Right lung (tissue), 5 donors: ENCODE results near the gene ATG9B. TPM values are rescaled to one million over a fixed set of nuclear protein-coding genes. Genes with fewer than 3 reads are reported as not detected.
"Not testable (repeated sequence)": the region's sequence is repeated elsewhere in the genome, so short reads cannot be mapped to it uniquely, and the experiment has no call there.

ENCODE experiments used
- DNase-seq, 2 donors: peaks; one replicate each; pipeline ENCODE4 v3.0.0-alpha.2; 2013
- polyA plus RNA-seq, 5 donors: library from polyadenylated mRNA; unstranded; fragments of 120-200 nt; gene quantifications; one replicate each; pipeline versions ENCODE4 v1.2.1 to v1.2.3, GENCODE V29; 2013; ENCODE audit warnings: inconsistent platforms in 1 of 5, low replicate concordance in 1 of 5; ENCODE audit not compliant: insufficient read length in 5 of 5, insufficient read depth in 1 of 5

The ATG9B gene
- polyA plus RNA-seq, 5 donors, result 1.2 to 4.8 (median 3.6) TPM

DNA sequence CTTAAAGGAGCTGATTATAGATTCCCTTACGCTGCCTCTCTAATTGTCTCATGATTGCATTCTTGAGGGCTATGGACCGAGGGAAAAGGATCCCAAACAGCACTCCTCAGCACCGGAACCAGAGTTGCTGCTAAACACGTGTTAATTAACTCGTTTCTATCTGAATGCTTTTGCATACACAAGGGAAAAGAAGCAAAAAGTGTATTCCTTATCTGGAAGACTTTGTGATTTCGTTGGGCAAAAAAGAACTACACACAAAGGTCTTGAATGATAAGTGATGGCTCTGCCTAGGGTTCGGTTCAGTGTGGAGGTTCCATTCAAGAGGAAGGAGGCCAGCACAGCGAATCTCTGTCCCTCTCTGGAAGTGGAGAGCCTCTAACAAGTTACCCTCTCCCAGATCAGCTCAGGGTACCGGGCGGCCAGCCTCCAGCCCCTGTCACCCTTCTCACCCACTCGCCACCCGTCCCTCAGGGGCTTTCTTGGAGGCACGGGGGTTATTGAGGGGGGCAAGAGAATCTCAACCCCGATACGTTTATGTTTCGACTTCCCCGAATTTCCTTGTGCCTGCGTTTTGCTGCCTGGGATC is 34.6 kb upstream of the ATG9B start:
- no peak for DNase-seq

DNA sequence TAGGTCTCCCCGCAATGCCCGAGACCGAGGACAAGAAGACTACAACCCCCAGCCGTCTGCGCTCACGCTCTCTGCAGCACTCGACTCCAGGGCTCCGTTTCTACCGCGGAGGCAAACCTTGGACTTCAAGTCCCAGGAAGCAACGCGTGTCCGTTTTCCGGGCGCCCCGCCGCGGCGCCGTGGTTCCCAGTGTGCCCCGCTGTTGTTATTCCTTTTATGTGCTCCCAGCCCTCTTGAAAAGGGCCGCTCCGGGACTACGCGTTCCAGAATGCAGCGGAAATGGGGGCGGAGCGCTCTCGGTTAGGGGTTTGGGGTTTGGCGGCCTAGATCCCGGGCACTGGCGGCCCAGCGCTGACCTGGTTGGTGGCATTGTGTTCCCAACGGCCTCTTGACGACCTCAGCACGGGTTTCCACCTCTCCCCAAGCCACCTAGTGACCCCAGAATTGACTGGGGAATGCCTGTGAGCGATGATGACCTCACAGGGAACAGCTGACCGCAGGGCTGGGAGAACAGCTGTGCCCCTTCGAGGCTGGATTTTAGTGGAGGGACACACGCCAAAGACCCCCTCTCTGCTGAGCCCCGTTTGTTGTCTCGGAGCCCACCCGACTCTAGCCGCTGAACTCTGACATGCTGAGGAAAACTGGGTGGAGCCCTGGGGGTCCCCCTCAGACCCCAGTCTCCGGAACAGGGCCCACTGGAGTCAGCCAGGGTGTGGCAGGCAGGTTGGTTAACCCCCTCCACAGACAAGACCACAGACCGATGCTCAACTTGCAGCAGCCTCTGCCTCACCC is 33.9 kb upstream of the ATG9B start:
- peak; percentile 99 for DNase-seq

DNA sequence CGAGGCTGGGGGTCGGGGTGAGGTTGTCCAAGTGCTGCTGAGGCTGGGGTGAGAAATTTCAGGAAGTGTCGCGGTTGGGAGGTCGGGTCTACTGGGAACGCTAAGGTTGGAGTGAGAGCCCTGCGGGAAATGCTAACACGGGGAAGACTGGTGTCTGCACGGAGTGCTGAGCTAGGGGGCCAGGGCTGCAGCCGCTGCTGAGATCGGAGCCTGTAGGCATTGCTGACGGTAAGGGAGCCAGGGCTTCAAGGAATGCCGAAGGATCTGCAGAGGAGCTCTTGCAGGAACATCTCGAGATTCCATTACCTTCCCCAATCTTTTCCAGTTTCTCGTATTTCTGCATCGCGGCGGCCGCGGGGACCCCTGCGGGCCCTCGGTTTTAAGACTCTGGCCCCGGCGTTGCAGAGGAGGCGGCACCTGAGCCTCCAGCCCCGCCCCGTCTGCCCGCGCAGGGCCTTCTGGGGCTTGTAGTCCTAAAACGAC is 33.3 kb upstream of the ATG9B start, which contains the start of gene CDK5:
TSS of gene CDK5 (minus strand) at position 392 of the 483 bp plus-strand sequence. CDS start at position 343, 49 bp downstream.
- no peak for DNase-seq

DNA sequence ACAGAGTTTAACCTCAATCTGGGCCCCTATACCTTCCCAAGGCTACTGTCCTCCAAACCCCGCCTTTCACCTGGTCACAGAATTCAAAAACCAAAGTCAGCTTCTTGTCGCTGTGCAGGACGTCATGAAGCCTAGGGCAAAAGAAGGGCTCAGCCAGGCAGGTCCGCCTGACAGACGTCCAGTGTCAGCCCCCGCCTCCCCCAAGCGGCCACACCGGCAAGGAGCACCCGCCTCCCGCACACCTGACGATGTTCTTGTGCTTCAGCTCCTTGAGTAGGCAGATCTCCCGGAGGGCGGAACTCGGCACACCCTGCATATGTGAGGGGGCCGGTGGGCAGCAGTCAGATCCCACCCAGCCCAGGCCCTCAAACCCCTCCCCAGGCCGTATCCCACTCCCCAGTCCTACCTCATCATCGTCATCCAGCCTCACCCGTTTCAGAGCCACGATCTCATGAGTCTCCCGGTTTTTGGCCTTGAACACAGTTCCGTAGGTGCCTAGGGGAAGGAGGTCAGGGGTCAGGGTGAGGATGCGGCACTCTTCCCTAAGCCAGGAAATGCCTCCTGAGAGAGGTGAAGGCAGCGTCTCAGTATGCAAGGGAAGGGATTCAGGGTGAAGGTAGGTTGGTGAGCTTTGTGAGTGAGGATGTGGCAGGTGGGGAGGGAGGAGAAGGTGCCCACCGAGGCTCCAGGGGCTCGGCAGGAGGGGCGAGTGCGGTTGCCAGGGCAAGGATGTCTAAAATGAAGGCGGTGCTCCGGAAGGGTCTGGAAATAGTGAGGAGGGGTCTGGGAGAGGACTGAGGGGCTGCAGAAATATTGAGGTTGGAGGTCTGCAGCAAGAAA is 32.6 kb upstream of the ATG9B start:
- DNase-seq, result no peak

DNA sequence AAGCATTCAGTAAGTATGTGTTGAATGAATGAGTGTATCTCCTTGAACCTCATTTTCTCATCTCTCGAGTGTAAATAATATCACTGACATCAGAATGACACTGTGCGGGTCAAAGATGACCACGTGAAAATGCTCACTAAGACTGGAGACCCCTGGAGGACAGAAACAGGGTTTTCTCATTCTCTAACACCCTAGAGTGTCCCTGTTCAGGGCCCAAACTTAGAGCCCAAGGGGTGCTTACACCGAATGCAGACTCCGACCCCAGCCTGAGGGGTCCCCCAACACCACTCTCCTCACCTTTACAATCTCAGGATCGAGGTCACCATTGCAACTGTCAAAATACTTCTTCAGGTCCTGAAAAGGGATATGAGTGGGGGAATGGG is 32.0 kb upstream of the ATG9B start:
- DNase-seq, result no peak

DNA sequence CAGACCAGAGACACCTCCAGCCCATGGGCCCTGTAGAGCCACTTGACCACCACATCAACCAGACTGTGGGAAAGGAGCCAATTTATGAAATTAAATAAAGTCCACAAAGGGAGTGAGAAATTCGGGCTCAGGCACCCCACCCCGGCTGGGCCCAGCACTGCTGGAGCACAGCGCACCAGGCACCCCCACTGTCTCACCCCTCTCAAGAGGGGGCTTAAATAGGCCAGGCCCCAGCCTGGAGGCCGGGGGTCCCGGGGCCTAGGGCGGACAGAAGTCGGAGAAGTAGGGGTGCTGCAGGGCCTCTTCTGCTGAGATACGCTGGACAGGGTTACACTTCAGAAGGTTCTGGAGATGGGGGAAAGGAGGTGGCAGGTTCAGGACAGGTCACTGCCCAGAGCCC is 29.5 kb upstream of the ATG9B start:
- DNase-seq, result no peak

DNA sequence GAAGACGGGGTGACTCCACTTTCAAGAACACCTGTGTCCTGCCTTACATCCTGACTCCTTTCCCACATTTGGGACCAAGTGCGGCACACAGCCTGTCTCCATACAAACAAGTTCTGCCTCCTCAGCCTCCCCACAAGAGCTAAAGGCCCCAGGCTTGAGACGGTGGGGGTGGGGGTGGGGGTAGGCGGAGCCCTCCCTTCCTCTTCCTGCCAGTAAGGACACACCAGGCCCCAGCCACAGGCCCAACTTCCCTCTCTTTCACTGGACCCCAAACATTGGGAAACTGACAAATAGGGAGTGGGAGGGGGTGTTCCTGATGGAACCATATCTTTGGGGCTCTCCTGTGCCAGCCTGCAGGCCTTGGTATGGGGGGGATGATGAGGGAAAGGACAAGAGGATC is 28.8 kb upstream of the ATG9B start:
- DNase-seq, result no peak

DNA sequence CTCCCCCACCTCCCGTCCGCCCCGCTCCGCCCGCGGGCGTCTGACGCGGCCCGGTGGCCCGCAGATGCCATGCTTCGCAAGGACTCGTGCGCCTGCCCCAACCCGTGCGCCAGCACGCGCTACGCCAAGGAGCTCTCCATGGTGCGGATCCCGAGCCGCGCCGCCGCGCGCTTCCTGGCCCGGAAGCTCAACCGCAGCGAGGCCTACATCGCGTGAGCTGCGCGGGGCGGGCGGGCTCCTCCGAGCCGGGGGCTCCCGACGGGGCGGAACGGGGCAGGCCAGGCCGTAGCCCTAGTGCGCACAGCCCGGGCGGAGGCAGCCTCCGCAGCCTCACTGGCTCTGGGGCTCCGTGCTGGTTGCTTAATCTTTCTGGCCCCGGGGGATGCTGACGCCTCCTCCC is 26.8 kb upstream of the ATG9B start:
- DNase-seq, result peak; percentile 65 to 70

DNA sequence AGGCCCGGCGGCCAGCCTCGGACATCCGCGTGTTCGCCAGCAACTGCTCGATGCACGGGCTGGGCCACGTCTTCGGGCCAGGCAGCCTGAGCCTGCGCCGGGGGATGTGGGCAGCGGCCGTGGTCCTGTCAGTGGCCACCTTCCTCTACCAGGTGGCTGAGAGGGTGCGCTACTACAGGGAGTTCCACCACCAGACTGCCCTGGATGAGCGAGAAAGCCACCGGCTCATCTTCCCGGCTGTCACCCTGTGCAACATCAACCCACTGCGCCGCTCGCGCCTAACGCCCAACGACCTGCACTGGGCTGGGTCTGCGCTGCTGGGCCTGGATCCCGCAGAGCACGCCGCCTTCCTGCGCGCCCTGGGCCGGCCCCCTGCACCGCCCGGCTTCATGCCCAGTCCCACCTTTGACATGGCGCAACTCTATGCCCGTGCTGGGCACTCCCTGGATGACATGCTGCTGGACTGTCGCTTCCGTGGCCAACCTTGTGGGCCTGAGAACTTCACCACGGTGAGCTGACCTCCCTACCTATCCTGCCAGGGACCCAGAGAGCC is 24.7 kb upstream of the ATG9B start:
- DNase-seq, result no peak

DNA sequence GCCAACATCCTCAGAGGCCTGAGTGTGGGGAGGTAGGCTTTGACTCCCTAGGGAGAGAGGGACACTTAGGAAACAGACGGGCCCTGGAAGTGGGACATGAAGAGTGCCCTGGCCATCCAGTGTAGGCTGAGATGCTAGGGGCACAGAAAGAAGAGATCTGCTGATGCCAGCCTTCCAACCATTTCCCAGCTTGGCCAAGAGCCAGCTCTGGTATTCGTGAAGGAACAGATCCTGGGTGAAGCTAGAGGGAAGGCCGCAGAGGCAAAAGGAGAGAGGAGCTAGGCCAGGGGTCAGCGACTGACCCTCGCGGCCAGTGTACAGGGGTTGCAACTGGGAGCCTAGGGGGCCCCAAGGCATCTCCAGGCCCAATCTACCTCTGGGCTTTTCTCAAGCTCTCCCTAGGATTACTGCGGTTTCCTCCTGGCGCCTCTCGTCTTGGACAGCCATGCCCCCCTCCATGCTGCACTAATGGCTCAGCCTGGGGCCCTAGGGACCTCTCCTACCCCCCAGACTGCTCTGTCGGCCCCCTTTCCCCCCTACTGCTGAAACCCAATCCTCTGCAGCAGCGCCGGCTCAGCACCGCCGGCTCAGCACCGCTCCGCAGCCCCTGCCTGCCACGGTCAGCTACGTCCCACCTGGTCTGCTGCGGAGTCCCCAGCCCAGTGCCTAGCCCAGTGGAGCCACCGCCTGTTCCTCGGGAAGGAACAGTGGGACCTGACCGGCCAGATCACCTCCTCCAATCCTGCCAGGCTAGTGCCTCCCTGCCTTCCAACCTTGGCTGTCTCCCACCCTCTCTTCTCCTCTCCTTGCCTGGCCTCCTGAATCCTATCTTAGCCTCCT is 23.9 kb upstream of the ATG9B start, which contains the start of gene ASIC3:
TSS of gene ASIC3 (plus strand) at position 556 of the 840 bp plus-strand sequence. CDS start 355 bp downstream, outside the sequence.
- DNase-seq, result no peak

DNA sequence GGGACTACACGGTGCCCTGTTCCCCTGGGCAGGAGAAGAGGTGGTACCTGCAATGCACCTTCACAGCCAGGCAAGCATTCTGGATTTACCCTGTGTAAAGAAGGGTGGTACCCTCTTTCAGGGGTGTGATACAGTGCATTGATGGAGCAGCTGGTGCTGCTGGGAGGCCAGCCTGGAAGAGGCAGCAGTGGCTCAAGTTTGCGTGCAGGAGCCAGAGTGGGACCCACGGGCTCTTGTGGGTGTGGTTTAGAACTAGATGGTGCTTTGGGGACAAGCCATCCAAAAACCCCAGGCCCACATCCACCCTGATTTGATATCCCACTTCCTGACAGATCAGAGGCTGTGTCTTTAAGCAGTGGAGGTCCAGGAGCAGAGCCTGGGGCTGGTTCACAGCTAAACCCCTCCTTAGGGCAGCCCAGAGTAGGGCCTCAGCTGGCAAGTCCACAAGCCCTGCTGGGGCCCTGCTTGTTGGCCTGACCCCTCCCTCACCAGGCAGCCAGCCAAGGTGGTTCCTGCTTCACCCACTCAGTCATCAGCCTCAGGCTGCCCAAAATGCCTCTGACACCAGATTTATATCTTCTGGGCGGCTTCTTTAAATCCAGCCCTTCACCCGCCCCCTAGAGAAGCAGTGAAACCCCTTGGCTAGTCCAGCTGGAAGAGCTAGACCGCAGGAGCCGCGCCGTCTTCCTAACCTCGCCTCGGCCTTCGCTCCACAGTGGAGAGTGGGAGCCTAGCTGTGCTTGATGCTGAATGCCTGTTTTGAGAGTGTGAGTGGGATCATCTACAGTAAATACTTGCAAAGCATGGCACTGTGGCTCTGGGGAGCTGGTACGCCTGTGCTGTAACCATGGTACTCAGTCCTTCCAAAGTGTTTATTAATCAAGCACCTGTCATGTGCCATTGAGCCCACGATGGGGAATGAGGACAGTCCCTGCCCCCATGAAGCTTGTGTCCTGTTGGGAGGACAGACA is 22.6 kb upstream of the ATG9B start:
- DNase-seq, result peak; percentile 61 to 63

DNA sequence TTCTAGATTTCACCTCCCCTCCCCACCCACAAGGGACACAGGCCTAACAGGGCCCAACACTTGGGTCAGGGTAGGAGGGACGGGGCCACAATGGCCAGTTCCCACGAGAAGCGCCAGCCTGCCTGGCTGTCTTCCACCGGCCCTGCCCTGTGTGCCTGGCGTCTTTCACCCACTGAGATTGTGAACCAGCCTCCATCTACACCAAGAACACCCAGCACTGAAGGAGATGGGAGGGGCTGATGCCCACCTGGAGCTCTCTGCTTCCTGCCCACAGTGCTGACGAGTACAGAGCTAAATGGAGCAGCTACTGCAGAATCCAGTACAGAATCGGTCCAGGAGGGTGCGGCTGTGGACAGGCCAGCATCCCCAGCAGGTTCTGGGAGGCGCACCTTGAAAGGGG is 21.7 kb upstream of the ATG9B start:
- DNase-seq, result no peak

DNA sequence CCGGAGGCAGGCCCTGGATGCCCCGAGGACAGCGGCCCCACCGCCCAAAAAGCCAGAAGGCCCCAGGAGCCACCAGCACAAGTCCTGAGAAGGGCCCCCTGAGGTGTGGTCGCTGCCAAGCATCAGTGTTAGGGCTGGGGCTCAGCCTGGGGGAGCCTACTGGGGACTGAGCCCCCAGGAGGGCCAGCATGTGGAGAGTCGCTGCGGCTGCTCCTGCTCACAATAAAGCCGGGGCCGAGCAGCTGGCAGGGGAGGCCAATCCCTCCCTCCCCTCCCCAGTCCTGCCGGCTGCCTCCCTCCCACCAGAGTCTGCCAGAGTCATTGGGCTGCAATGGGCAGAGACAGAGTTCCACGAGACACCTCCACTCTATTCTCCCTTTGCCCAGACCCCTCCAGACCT is 21.0 kb upstream of the ATG9B start:
- no peak for DNase-seq

DNA sequence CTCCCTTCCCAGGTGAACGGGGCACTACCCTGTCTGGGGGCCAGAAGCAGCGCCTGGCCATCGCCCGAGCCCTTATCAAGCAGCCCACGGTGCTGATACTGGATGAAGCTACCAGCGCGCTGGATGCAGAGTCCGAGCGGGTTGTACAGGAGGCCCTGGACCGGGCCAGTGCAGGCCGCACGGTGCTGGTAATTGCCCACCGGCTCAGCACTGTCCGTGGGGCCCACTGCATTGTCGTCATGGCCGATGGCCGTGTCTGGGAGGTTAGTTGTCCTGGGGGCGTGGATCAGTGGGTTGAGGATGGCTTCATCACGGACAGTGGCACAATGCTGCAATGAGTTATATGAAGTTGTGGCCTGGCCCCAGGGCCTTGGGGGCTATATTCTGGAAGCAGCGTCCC is 19.7 kb upstream of the ATG9B start:
- DNase-seq, result no peak

DNA sequence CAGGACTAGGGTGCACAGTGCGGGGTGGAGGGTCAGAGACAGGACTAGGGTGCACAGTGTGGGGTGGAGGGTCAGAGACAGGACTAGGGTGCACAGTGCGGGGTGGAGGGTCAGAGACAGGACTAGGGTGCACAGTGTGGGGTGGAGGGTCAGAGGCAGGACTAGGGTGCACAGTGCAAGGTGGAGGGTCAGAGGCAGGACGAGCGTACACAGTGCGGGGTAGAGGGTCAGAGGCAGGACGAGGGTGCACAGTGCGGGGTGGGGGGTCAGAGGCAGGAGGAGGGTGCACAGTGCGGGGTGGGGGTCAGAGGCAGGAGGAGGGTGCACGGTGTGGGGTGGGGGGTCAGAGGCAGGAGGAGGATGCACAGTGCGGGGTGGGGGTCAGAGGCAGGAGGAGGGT is 19.2 kb upstream of the ATG9B start:
- DNase-seq, result not testable (repeated sequence)

DNA sequence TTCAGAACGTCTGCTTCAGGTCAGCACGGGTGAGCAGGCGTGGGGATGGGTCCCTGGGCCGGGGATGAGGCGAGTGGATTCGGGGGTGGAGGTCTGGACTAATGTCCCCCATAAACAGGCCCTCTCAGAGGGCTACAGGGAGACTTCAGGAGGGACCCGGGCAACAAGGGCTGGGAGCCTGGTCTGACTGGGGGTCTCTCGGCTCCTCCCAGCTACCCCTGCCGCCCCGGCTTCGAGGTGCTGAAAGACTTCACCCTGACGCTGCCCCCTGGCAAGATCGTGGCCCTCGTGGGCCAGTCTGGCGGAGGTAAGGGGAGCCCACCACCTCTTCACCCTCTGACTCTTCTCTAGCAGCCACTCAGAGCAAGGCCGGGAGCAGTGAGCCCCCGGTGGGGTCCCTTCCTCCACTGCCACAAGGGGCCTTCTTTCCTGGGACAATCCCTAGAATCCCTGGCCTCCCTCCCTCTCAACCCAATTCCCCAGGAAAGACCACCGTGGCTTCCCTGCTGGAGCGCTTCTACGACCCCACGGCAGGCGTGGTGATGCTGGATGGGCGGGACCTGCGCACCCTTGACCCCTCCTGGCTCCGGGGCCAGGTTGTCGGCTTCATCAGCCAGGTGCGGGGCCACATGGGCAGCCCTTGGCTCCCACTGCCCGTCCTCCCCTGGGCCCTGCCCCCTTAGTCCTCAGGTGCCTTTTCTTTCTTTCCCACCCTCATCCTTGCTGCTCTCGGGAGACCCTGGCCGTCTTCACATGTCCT is 16.5 kb upstream of the ATG9B start:
- no peak for DNase-seq

DNA sequence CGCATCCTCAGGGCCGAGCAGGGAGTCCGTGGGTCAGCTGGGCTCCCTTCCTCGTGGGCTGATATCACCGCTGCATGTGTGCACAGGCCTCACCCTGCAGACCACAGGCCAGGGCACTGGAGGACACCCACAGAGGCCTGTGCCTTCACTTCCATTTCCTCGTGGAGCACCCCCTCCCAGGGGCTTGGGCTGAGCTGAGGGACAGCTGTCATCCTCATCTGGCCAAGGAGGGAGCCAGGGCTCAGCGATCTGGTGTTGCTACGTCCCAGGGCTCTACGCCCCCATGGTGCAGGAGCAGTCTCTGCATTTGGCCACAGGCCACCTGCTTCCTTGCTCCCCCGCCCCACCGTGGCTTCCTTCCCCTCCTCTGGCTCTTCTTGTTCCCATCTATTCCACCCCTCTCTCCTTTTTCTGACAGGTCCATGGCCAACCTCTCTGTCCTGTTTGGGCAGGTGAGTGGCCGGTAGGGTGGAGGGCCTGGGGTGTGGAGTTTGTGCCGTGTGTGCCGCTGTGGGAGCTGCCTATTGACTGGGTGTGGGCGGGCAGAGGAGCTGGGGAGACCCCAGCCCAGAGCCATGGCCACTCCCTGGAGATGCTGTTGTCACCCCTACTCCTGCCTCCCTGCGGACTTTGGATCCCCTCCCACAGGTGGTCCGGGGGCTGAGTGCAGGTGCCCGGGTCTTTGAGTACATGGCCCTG is 15.7 kb upstream of the ATG9B start:
- DNase-seq, result no peak
